PC-3 (cell line): ENCODE data around the gene TMEM59. TPM values are rescaled to one million over a fixed set of nuclear protein-coding genes. Genes with fewer than 3 reads are reported as not detected.

Source experiments
- ATAC-seq: fragments of 200-7000 bp; cut with Tn5 transposase; 2 replicates; pipeline ENCODE4 v1.9.1; 2020; ENCODE audit warnings: mild to moderate bottlenecking, moderate library complexity
- BruUV-seq: library from RNA; stranded (reverse); fragments of 400-500 nt; replicated peaks from 2 replicates; lab custom pipeline; 2021; lab: Mats Ljungman, UMichigan
- CTCF ChIA-PET: fragments of 300-600 bp; sonication (Branson Sonifier 250); formaldehyde crosslinking; loops from one replicate; lab custom pipeline; 2022; ENCODE audit warnings: antibody characterized with exemption; lab: Charles Lee
- POLR2A ChIA-PET: fragments of 300-600 bp; sonication (Branson Sonifier 250); formaldehyde crosslinking; loops from one replicate; lab custom pipeline; 2022; ENCODE audit warnings: antibody characterized with exemption; ENCODE audit not compliant: unreplicated experiment; lab: Charles Lee
- DNase-seq: peaks from one replicate; pipeline ENCODE4 v3.0.0-alpha.2; 2015
- H2AFZ ChIP-seq: fragments of 300-600 bp; sonication (generic); 2 replicates; pipeline ENCODE4 v1.6.0; 2016; ENCODE audit warnings: antibody characterized with exemption, low read length
- H3F3A ChIP-seq: fragments of 300-600 bp; sonication (generic); one replicate; pipeline ENCODE4 v1.6.0; 2017; ENCODE audit warnings: antibody characterized with exemption, low read length, control low read depth, mild to moderate bottlenecking; ENCODE audit not compliant: unreplicated experiment
- H3K27ac ChIP-seq: fragments of 300-600 bp; sonication (generic); 2 replicates; pipeline ENCODE4 v1.5.1; 2016; ENCODE audit warnings: mild to moderate bottlenecking, low read length
- H3K27me3 ChIP-seq: fragments of 300-600 bp; sonication (generic); 2 replicates; pipeline ENCODE4 v1.6.1; 2016; ENCODE audit warnings: low read length, mixed read lengths
- H3K36me3 ChIP-seq: fragments of 300-600 bp; sonication (generic); 2 replicates; pipeline ENCODE4 v1.6.1; 2016; ENCODE audit warnings: low read depth, mixed run types, low read length, mixed read lengths
- H3K4me1 ChIP-seq: fragments of 300-600 bp; sonication (generic); 2 replicates; pipeline ENCODE4 v1.5.1; 2016; ENCODE audit warnings: low read length; ENCODE audit not compliant: insufficient read depth
- H3K4me2 ChIP-seq: fragments of 300-600 bp; sonication (generic); 2 replicates; pipeline ENCODE4 v1.6.0; 2016; ENCODE audit warnings: low read length
- H3K4me3 ChIP-seq: fragments of 300-600 bp; sonication (generic); 2 replicates; pipeline ENCODE4 v1.5.1; 2016; ENCODE audit warnings: mild to moderate bottlenecking, low read length, mixed read lengths
- H3K79me2 ChIP-seq: fragments of 300-600 bp; sonication (generic); 2 replicates; pipeline ENCODE4 v1.6.1; 2017; ENCODE audit warnings: low read length, mixed read lengths
- H3K9ac ChIP-seq: fragments of 300-600 bp; sonication (generic); 2 replicates; pipeline ENCODE4 v1.6.0; 2016; ENCODE audit warnings: mild to moderate bottlenecking, low read length
- H3K9me2 ChIP-seq: fragments of 300-600 bp; sonication (generic); replicated peaks from 2 replicates; pipeline ENCODE4 v1.6.1; 2016; ENCODE audit warnings: mixed run types, low read length, mixed read lengths
- H3K9me3 ChIP-seq: fragments of 300-600 bp; sonication (generic); 2 replicates; pipeline ENCODE4 v1.6.1; 2016; ENCODE audit warnings: low read length, mixed read lengths
- H4K20me1 ChIP-seq: fragments of 300-600 bp; sonication (generic); 2 replicates; pipeline ENCODE4 v1.6.1; 2016; ENCODE audit warnings: low read length, mixed read lengths
- CTCF ChIP-seq: fragments of 300-600 bp; sonication (generic); conservative IDR thresholded peaks from 2 replicates; pipeline ENCODE4 v1.5.1; 2017; ENCODE audit warnings: antibody characterized with exemption, low read depth, mild to moderate bottlenecking, low read length
- EZH2 ChIP-seq: fragments of 300-600 bp; sonication (generic); IDR thresholded peaks from one replicate; pipeline ENCODE4 v1.6.1; 2017; ENCODE audit warnings: antibody characterized with exemption, mild to moderate bottlenecking, low read length; ENCODE audit not compliant: unreplicated experiment
- EZH2phosphoT487 ChIP-seq: fragments of 300-600 bp; sonication (generic); IDR thresholded peaks from 2 replicates; pipeline ENCODE4 v1.6.1; 2018; ENCODE audit warnings: mild to moderate bottlenecking, antibody characterized with exemption, low read length, borderline replicate concordance
- intact Hi-C: fragments of 100-400 bp; cut with micrococcal nuclease; formaldehyde crosslinking; loops from 2 replicates; pipeline ENCODE4 v1.9.0; 2023
- total RNA-seq: library from RNA; depleted of rRNA; stranded (reverse); fragments of >200 nt; gene quantifications from 2 replicates; pipeline ENCODE4 v1.2.3, GENCODE V29; 2014

TMEM59 gene
- total RNA-seq, 1 experiment from 2014 or later: 133 TPM

DNA sequence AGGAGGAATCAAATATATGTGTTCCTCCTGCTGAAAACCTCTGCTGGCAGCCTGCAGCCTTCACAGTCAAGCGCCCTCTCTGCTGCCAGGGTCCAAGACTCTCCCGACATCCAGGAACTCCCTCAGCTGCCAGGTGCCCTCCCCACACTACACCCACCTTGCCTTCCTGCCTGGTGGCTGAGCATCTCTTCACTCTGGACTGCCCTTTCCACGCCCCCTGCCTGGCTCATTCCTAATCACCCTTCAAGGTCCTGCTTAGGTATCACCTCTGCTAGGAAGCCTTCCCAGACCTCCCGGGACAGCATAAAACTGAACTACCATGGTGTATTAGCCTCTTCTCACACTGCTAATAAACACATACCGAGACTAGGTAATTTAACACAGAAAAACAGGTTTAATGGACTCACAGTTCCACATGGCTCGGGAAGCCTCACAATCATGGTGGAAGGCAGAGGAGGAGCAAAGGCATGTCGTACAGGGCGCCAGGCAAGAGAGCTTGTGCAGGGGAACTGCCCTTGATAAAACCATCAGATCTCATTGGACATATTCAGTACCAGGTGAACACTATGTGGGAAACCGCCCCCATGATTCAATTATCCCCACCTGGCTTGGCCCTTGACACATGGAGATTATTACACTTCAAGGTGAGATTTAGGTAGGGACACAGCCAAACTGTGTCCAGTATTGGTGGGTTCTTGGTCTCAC is 50.3 kb downstream of the TMEM59 start:
- Histone ChIP-seq H4K20me1 (no peaks in the 10 kb centered on the region), H2AFZ (no peak overlapping the region), H3F3A (no peaks in the 10 kb centered on the region), H3K4me1 (no peaks in the 10 kb centered on the region), H3K27me3 (no peaks in the 10 kb centered on the region), H3K79me2 (no peaks in the 10 kb centered on the region), H3K27ac (no peak overlapping the region), H3K36me3 (no peaks in the 10 kb centered on the region), H3K9me2 (no peaks in the 10 kb centered on the region), H3K9me3 (no peaks in the 10 kb centered on the region), H3K4me2 (no peak overlapping the region), H3K9ac (no peak overlapping the region), H3K4me3 (no peak overlapping the region)
- no peak for ATAC-seq
- no peak for DNase-seq
- POLR2A ChIA-PET: no interaction called here
- BruUV-seq: no TSS peak
- CTCF ChIA-PET: no interaction called here
- TF ChIP-seq EZH2phosphoT487 (no peak), EZH2 (no peak), CTCF (no peak)
- intact Hi-C loops: no loop called here

- TF ChIP-seq CTCF: no peak
- TF ChIP-seq EZH2phosphoT487: no peak
- no peak for ATAC-seq
- H3K9ac ChIP-seq: no peak overlapping the region
- no peaks in the 10 kb centered on the region for H3K27me3 ChIP-seq
- ChIA-PET POLR2A (no interaction called here), CTCF (no interaction called here)
- DNase-seq: no peak
- H3F3A ChIP-seq: no peaks in the 10 kb centered on the region
- H2AFZ ChIP-seq: no peak overlapping the region
- H3K4me2 ChIP-seq: no peak overlapping the region
- intact Hi-C loops: no loop called here
- no TSS peak for BruUV-seq
- H3K4me3 ChIP-seq: no peak overlapping the region
- H3K4me1 ChIP-seq: no peaks in the 10 kb centered on the region
- H3K9me2 ChIP-seq: no peaks in the 10 kb centered on the region
- no peaks in the 10 kb centered on the region for H4K20me1 ChIP-seq
- H3K27ac ChIP-seq: no peak overlapping the region
- no peaks in the 10 kb centered on the region for H3K36me3 ChIP-seq
- no peaks in the 10 kb centered on the region for H3K9me3 ChIP-seq
- H3K79me2 ChIP-seq: no peaks in the 10 kb centered on the region
These were observed 51.4 kb downstream of the TMEM59 start for GRCh38 chr1:54001591-54001990.

DNA sequence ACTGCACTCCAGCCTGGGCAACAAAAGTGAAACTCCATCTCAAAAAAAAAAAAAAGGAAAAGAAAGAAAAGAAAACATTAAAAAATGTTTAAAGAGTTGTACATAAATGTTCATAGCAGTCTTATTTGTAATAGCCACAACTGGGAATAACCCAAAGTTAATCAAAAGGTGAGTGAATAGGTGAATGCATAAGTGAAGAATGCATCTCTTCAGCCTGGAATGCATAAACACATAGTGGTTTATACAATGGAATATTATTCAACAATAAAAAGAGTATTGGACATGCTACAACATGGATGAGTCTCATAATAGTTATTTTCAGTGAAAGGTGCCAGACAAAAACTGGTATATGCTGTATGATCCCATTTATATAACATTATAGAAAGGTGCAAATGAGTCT is 53.1 kb downstream of the TMEM59 start:
- no TSS peak for BruUV-seq
- CTCF ChIA-PET: no interaction called here
- intact Hi-C loops: no loop called here
- Histone ChIP-seq H3K4me3 (no peak overlapping the region), H3F3A (no peaks in the 10 kb centered on the region), H3K79me2 (no peaks in the 10 kb centered on the region), H3K27me3 (no peaks in the 10 kb centered on the region), H3K4me1 (no peaks in the 10 kb centered on the region), H3K4me2 (no peak overlapping the region), H3K9me3 (no peaks in the 10 kb centered on the region), H3K27ac (no peak overlapping the region), H3K9ac (no peak overlapping the region), H3K36me3 (no peaks in the 10 kb centered on the region), H3K9me2 (no peaks in the 10 kb centered on the region), H2AFZ (no peak overlapping the region), H4K20me1 (no peaks in the 10 kb centered on the region)
- DNase-seq (no peak), ATAC-seq (no peak)
- TF ChIP-seq CTCF: no peak
- TF ChIP-seq EZH2phosphoT487: no peak
- TF ChIP-seq EZH2: no peak
- POLR2A ChIA-PET: no interaction called here
